ENCODE results near the gene HOXA3.

The HOXA3 gene

GRCh38 chr7:27102581-27103442 lies 49.6 kb downstream of the HOXA3 start, which contains the start of gene HOXA2:
Gene HOXA2 (minus strand): TSS chr7:27102683. CDS start chr7:27102500, 183 bp downstream.
- Histone ChIP-seq H3K18ac (ENCODE audit: low read length) (no peak within 1 kb of the TSS), H3K27ac (ENCODE audit: low read depth, low read length) (no peak within 1 kb of the TSS), H3K14ac (ENCODE audit: low read length) (no peak within 1 kb of the TSS), H2BK5ac (ENCODE audit: low read depth, low read length, poor library complexity) (no peak within 1 kb of the TSS), H2BK12ac (ENCODE audit: low read length) (no peak within 1 kb of the TSS), H2BK120ac (ENCODE audit: insufficient read depth, low read length, poor library complexity) (no peak within 1 kb of the TSS), H2AFZ (ENCODE audit: insufficient read depth, low read length, poor library complexity) (no peak within 1 kb of the TSS), H3K79me2 (ENCODE audit: control insufficient read depth, insufficient read depth, low read length, poor library complexity) (no peaks in the 10 kb centered on the region), H4K91ac (ENCODE audit: low read depth, low read length) (no peak within 1 kb of the TSS), H3K4me1 (ENCODE audit: control insufficient read depth in 1 of 2, insufficient read depth in 2 of 2, low read length in 2 of 2) (peaks cover 4 to 5% of the 10 kb centered on the region in 2 experiments), H3K36me3 (ENCODE audit: control insufficient read depth in 1 of 2, insufficient read depth in 2 of 2, low read length in 2 of 2) (no peaks in the 10 kb centered on the region), H3K4me3 (ENCODE audit: low read depth, low read length) (no peak within 1 kb of the TSS), H3K23ac (ENCODE audit: low read length) (no peak within 1 kb of the TSS), H2AK5ac (ENCODE audit: low read length) (no peak within 1 kb of the TSS), H3K27me3 (ENCODE audit: insufficient read depth, low read length) (peaks cover 85% of the 10 kb centered on the region), H4K12ac (ENCODE audit: low read depth, low read length) (no peak within 1 kb of the TSS), H3K4me2 (ENCODE audit: low read length) (no peak within 1 kb of the TSS), H3K79me1 (ENCODE audit: low read length) (no peaks in the 10 kb centered on the region), H3K9me3 (ENCODE audit: insufficient read depth, low read depth, low read length) (peaks cover 9% of the 10 kb centered on the region), H3K4ac (ENCODE audit: low read depth, low read length) (no peak within 1 kb of the TSS), H4K8ac (ENCODE audit: low read depth, low read length) (no peak within 1 kb of the TSS), H3K9ac (ENCODE audit: low read length) (no peak within 1 kb of the TSS)
- no peak for DNase-seq
- no CpG with 5 or more reads among the region's 29 CpGs for whole genome bisulfite sequencing (ENCODE audit: extremely low coverage, insufficient coverage, insufficient read length)

- Histone ChIP-seq H3K9me3 (ENCODE audit: insufficient read depth, low read depth, low read length) (peaks cover 10% of the 10 kb centered on the region), H3K79me1 (ENCODE audit: low read length) (no peaks in the 10 kb centered on the region), H3K4ac (ENCODE audit: low read depth, low read length) (no peak overlapping the region), H3K4me2 (ENCODE audit: low read length) (no peak overlapping the region), H3K27ac (ENCODE audit: low read depth, low read length) (no peak overlapping the region), H4K8ac (ENCODE audit: low read depth, low read length) (no peak overlapping the region), H3K27me3 (ENCODE audit: insufficient read depth, low read length) (peaks cover 88% of the 10 kb centered on the region), H3K36me3 (ENCODE audit: control insufficient read depth in 1 of 2, insufficient read depth in 2 of 2, low read length in 2 of 2) (no peaks in the 10 kb centered on the region), H3K14ac (ENCODE audit: low read length) (no peak overlapping the region), H2BK5ac (ENCODE audit: low read depth, low read length, poor library complexity) (no peak overlapping the region), H3K79me2 (ENCODE audit: control insufficient read depth, insufficient read depth, low read length, poor library complexity) (no peaks in the 10 kb centered on the region), H3K18ac (ENCODE audit: low read length) (no peak overlapping the region), H3K23ac (ENCODE audit: low read length) (no peak overlapping the region), H2BK12ac (ENCODE audit: low read length) (no peak overlapping the region), H4K91ac (ENCODE audit: low read depth, low read length) (no peak overlapping the region), H3K4me3 (ENCODE audit: low read depth, low read length) (no peak overlapping the region), H3K9ac (ENCODE audit: low read length) (no peak overlapping the region), H2BK120ac (ENCODE audit: insufficient read depth, low read length, poor library complexity) (no peak overlapping the region), H4K12ac (ENCODE audit: low read depth, low read length) (no peak overlapping the region), H3K4me1 (ENCODE audit: control insufficient read depth in 1 of 2, insufficient read depth in 2 of 2, low read length in 2 of 2) (peaks cover 6 to 8% of the 10 kb centered on the region in 2 experiments), H2AFZ (ENCODE audit: insufficient read depth, low read length, poor library complexity) (no peak overlapping the region), H2AK5ac (ENCODE audit: low read length) (no peak overlapping the region)
- DNase-seq, result no peak
- no CpG with 5 or more reads among the region's 39 CpGs for WGBS (ENCODE audit: extremely low coverage, insufficient coverage, insufficient read length)
Observed at GRCh38 chr7:27101957-27102580, 50.3 kb downstream of the HOXA3 start.

- H3K36me3 ChIP-seq (ENCODE audit: control insufficient read depth in 1 of 2, insufficient read depth in 2 of 2, low read length in 2 of 2), result no peaks in the 10 kb centered on the region
- no CpG with 5 or more reads among the region's 25 CpGs for WGBS (ENCODE audit: extremely low coverage, insufficient coverage, insufficient read length)
- H3K27ac ChIP-seq (ENCODE audit: low read depth, low read length), result no peak overlapping the region
- no peak overlapping the region for H4K91ac ChIP-seq (ENCODE audit: low read depth, low read length)
- no peak for DNase-seq
- H3K4me2 ChIP-seq (ENCODE audit: low read length), result no peak overlapping the region
- H4K12ac ChIP-seq (ENCODE audit: low read depth, low read length), result no peak overlapping the region
- H3K27me3 ChIP-seq (ENCODE audit: insufficient read depth, low read length), result peaks cover 90% of the 10 kb centered on the region
- H4K8ac ChIP-seq (ENCODE audit: low read depth, low read length), result no peak overlapping the region
- no peak overlapping the region for H3K4ac ChIP-seq (ENCODE audit: low read depth, low read length)
- no peak overlapping the region for H2BK12ac ChIP-seq (ENCODE audit: low read length)
- no peak overlapping the region for H2BK120ac ChIP-seq (ENCODE audit: insufficient read depth, low read length, poor library complexity)
- H3K9ac ChIP-seq (ENCODE audit: low read length), result no peak overlapping the region
- no peak overlapping the region for H2BK5ac ChIP-seq (ENCODE audit: low read depth, low read length, poor library complexity)
- H3K4me1 ChIP-seq (ENCODE audit: control insufficient read depth in 1 of 2, insufficient read depth in 2 of 2, low read length in 2 of 2), result peaks cover 9 to 11% of the 10 kb centered on the region in 2 experiments
- no peaks in the 10 kb centered on the region for H3K79me2 ChIP-seq (ENCODE audit: control insufficient read depth, insufficient read depth, low read length, poor library complexity)
- H2AFZ ChIP-seq (ENCODE audit: insufficient read depth, low read length, poor library complexity), result no peak overlapping the region
- H3K79me1 ChIP-seq (ENCODE audit: low read length), result no peaks in the 10 kb centered on the region
- no peak overlapping the region for H3K4me3 ChIP-seq (ENCODE audit: low read depth, low read length)
- H2AK5ac ChIP-seq (ENCODE audit: low read length), result no peak overlapping the region
- no peak overlapping the region for H3K23ac ChIP-seq (ENCODE audit: low read length)
- peaks cover 11% of the 10 kb centered on the region for H3K9me3 ChIP-seq (ENCODE audit: insufficient read depth, low read depth, low read length)
- no peak overlapping the region for H3K18ac ChIP-seq (ENCODE audit: low read length)
- H3K14ac ChIP-seq (ENCODE audit: low read length), result no peak overlapping the region
Observed at GRCh38 chr7:27101171-27101956, 51.0 kb downstream of the HOXA3 start.

GRCh38 chr7:27100694-27101170 lies 51.7 kb downstream of the HOXA3 start:
- Histone ChIP-seq H3K79me2 (ENCODE audit: control insufficient read depth, insufficient read depth, low read length, poor library complexity) (no peaks in the 10 kb centered on the region), H3K4me1 (ENCODE audit: control insufficient read depth in 1 of 2, insufficient read depth in 2 of 2, low read length in 2 of 2) (peaks cover 10 to 11% of the 10 kb centered on the region in 2 experiments), H3K4ac (ENCODE audit: low read depth, low read length) (no peak overlapping the region), H2AFZ (ENCODE audit: insufficient read depth, low read length, poor library complexity) (no peak overlapping the region), H3K36me3 (ENCODE audit: control insufficient read depth in 1 of 2, insufficient read depth in 2 of 2, low read length in 2 of 2) (no peaks in the 10 kb centered on the region), H4K91ac (ENCODE audit: low read depth, low read length) (no peak overlapping the region), H4K12ac (ENCODE audit: low read depth, low read length) (no peak overlapping the region), H3K79me1 (ENCODE audit: low read length) (no peaks in the 10 kb centered on the region), H3K4me3 (ENCODE audit: low read depth, low read length) (no peak overlapping the region), H3K14ac (ENCODE audit: low read length) (no peak overlapping the region), H3K9me3 (ENCODE audit: insufficient read depth, low read depth, low read length) (peaks cover 11% of the 10 kb centered on the region), H3K27ac (ENCODE audit: low read depth, low read length) (no peak overlapping the region), H4K8ac (ENCODE audit: low read depth, low read length) (no peak overlapping the region), H3K18ac (ENCODE audit: low read length) (no peak overlapping the region), H3K9ac (ENCODE audit: low read length) (no peak overlapping the region), H3K4me2 (ENCODE audit: low read length) (no peak overlapping the region), H3K27me3 (ENCODE audit: insufficient read depth, low read length) (peaks cover 89% of the 10 kb centered on the region), H2BK120ac (ENCODE audit: insufficient read depth, low read length, poor library complexity) (no peak overlapping the region), H2AK5ac (ENCODE audit: low read length) (no peak overlapping the region), H2BK5ac (ENCODE audit: low read depth, low read length, poor library complexity) (no peak overlapping the region), H3K23ac (ENCODE audit: low read length) (no peak overlapping the region), H2BK12ac (ENCODE audit: low read length) (no peak overlapping the region)
- DNase-seq, result no peak
- no CpG with 5 or more reads among the region's 8 CpGs for WGBS (ENCODE audit: extremely low coverage, insufficient coverage, insufficient read length)
